ENCODE measurements around the gene ZBTB40.

Gene ZBTB40

GRCh38 chr1:22535399-22535798, 83.7 kb downstream of the ZBTB40 start:
- Histone ChIP-seq H3K27me3 (replicated peaks; ENCODE audit: control insufficient read depth, insufficient read depth, low read length, poor library complexity, severe bottlenecking) (no peaks in the 10 kb centered on the region), H3K27ac (ENCODE audit: insufficient read depth, low read length, poor library complexity, severe bottlenecking) (no peak overlapping the region), H3K9me3 (ENCODE audit: control insufficient read depth, low read length) (no peaks in the 10 kb centered on the region), H3K36me3 (ENCODE audit: control insufficient read depth, insufficient read depth, low read length) (no peaks in the 10 kb centered on the region), H3K4me1 (ENCODE audit: control insufficient read depth, insufficient read depth, low read length, poor library complexity, severe bottlenecking) (no peaks in the 10 kb centered on the region), H3K4me3 (ENCODE audit: insufficient read depth, low read depth, low read length, poor library complexity, severe bottlenecking) (no peak overlapping the region)
- DNase-seq: no peak

- H3K27me3 ChIP-seq (replicated peaks; ENCODE audit: control insufficient read depth, insufficient read depth, low read length, poor library complexity, severe bottlenecking): no peaks in the 10 kb centered on the region
- no peaks in the 10 kb centered on the region for H3K4me1 ChIP-seq (ENCODE audit: control insufficient read depth, insufficient read depth, low read length, poor library complexity, severe bottlenecking)
- H3K27ac ChIP-seq (ENCODE audit: insufficient read depth, low read length, poor library complexity, severe bottlenecking): no peak overlapping the region
- H3K4me3 ChIP-seq (ENCODE audit: insufficient read depth, low read depth, low read length, poor library complexity, severe bottlenecking): no peak overlapping the region
- no peak for DNase-seq
- no peaks in the 10 kb centered on the region for H3K36me3 ChIP-seq (ENCODE audit: control insufficient read depth, insufficient read depth, low read length)
- no peaks in the 10 kb centered on the region for H3K9me3 ChIP-seq (ENCODE audit: control insufficient read depth, low read length)
Measured at GRCh38 chr1:22536506-22536905, 84.9 kb downstream of the ZBTB40 start.

GRCh38 chr1:22537441-22538139, 85.9 kb downstream of the ZBTB40 start:
- Histone ChIP-seq H3K9me3 (ENCODE audit: control insufficient read depth, low read length) (no peaks in the 10 kb centered on the region), H3K27ac (ENCODE audit: insufficient read depth, low read length, poor library complexity, severe bottlenecking) (no peak overlapping the region), H3K36me3 (ENCODE audit: control insufficient read depth, insufficient read depth, low read length) (no peaks in the 10 kb centered on the region), H3K4me3 (ENCODE audit: insufficient read depth, low read depth, low read length, poor library complexity, severe bottlenecking) (no peak overlapping the region), H3K4me1 (ENCODE audit: control insufficient read depth, insufficient read depth, low read length, poor library complexity, severe bottlenecking) (no peaks in the 10 kb centered on the region), H3K27me3 (replicated peaks; ENCODE audit: control insufficient read depth, insufficient read depth, low read length, poor library complexity, severe bottlenecking) (no peaks in the 10 kb centered on the region)
- DNase-seq: no peak

GRCh38 chr1:22539510-22540118, 88.0 kb downstream of the ZBTB40 start:
- DNase-seq: no peak
- H3K4me1 ChIP-seq (ENCODE audit: control insufficient read depth, insufficient read depth, low read length, poor library complexity, severe bottlenecking): no peaks in the 10 kb centered on the region
- H3K36me3 ChIP-seq (ENCODE audit: control insufficient read depth, insufficient read depth, low read length): no peaks in the 10 kb centered on the region
- H3K27me3 ChIP-seq (replicated peaks; ENCODE audit: control insufficient read depth, insufficient read depth, low read length, poor library complexity, severe bottlenecking): no peaks in the 10 kb centered on the region
- no peaks in the 10 kb centered on the region for H3K9me3 ChIP-seq (ENCODE audit: control insufficient read depth, low read length)
- H3K27ac ChIP-seq (ENCODE audit: insufficient read depth, low read length, poor library complexity, severe bottlenecking): no peak overlapping the region
- H3K4me3 ChIP-seq (ENCODE audit: insufficient read depth, low read depth, low read length, poor library complexity, severe bottlenecking): no peak overlapping the region

GRCh38 chr1:22540337-22540736, 88.7 kb downstream of the ZBTB40 start:
- H3K36me3 ChIP-seq (ENCODE audit: control insufficient read depth, insufficient read depth, low read length): no peaks in the 10 kb centered on the region
- H3K27ac ChIP-seq (ENCODE audit: insufficient read depth, low read length, poor library complexity, severe bottlenecking): no peak overlapping the region
- no peaks in the 10 kb centered on the region for H3K27me3 ChIP-seq (replicated peaks; ENCODE audit: control insufficient read depth, insufficient read depth, low read length, poor library complexity, severe bottlenecking)
- no peak for DNase-seq
- no peaks in the 10 kb centered on the region for H3K4me1 ChIP-seq (ENCODE audit: control insufficient read depth, insufficient read depth, low read length, poor library complexity, severe bottlenecking)
- H3K4me3 ChIP-seq (ENCODE audit: insufficient read depth, low read depth, low read length, poor library complexity, severe bottlenecking): no peak overlapping the region
- H3K9me3 ChIP-seq (ENCODE audit: control insufficient read depth, low read length): no peaks in the 10 kb centered on the region

GRCh38 chr1:22542886-22543285, 91.2 kb downstream of the ZBTB40 start:
- Histone ChIP-seq H3K4me3 (ENCODE audit: insufficient read depth, low read depth, low read length, poor library complexity, severe bottlenecking) (no peak overlapping the region), H3K27me3 (replicated peaks; ENCODE audit: control insufficient read depth, insufficient read depth, low read length, poor library complexity, severe bottlenecking) (no peaks in the 10 kb centered on the region), H3K4me1 (ENCODE audit: control insufficient read depth, insufficient read depth, low read length, poor library complexity, severe bottlenecking) (no peaks in the 10 kb centered on the region), H3K9me3 (ENCODE audit: control insufficient read depth, low read length) (no peaks in the 10 kb centered on the region), H3K36me3 (ENCODE audit: control insufficient read depth, insufficient read depth, low read length) (no peaks in the 10 kb centered on the region), H3K27ac (ENCODE audit: insufficient read depth, low read length, poor library complexity, severe bottlenecking) (no peak overlapping the region)
- DNase-seq: no peak

GRCh38 chr1:22543679-22544078, 92.0 kb downstream of the ZBTB40 start:
- Histone ChIP-seq H3K4me3 (ENCODE audit: insufficient read depth, low read depth, low read length, poor library complexity, severe bottlenecking) (no peak overlapping the region), H3K9me3 (ENCODE audit: control insufficient read depth, low read length) (no peaks in the 10 kb centered on the region), H3K27ac (ENCODE audit: insufficient read depth, low read length, poor library complexity, severe bottlenecking) (no peak overlapping the region), H3K27me3 (replicated peaks; ENCODE audit: control insufficient read depth, insufficient read depth, low read length, poor library complexity, severe bottlenecking) (no peaks in the 10 kb centered on the region), H3K36me3 (ENCODE audit: control insufficient read depth, insufficient read depth, low read length) (no peaks in the 10 kb centered on the region), H3K4me1 (ENCODE audit: control insufficient read depth, insufficient read depth, low read length, poor library complexity, severe bottlenecking) (no peaks in the 10 kb centered on the region)
- no peak for DNase-seq

GRCh38 chr1:22544606-22545005, 93.0 kb downstream of the ZBTB40 start:
- Histone ChIP-seq H3K4me3 (ENCODE audit: insufficient read depth, low read depth, low read length, poor library complexity, severe bottlenecking) (no peak overlapping the region), H3K27me3 (replicated peaks; ENCODE audit: control insufficient read depth, insufficient read depth, low read length, poor library complexity, severe bottlenecking) (no peaks in the 10 kb centered on the region), H3K27ac (ENCODE audit: insufficient read depth, low read length, poor library complexity, severe bottlenecking) (no peak overlapping the region), H3K9me3 (ENCODE audit: control insufficient read depth, low read length) (no peaks in the 10 kb centered on the region), H3K4me1 (ENCODE audit: control insufficient read depth, insufficient read depth, low read length, poor library complexity, severe bottlenecking) (no peaks in the 10 kb centered on the region), H3K36me3 (ENCODE audit: control insufficient read depth, insufficient read depth, low read length) (no peaks in the 10 kb centered on the region)
- no peak for DNase-seq

- Histone ChIP-seq H3K4me3 (ENCODE audit: insufficient read depth, low read depth, low read length, poor library complexity, severe bottlenecking) (no peak overlapping the region), H3K27me3 (replicated peaks; ENCODE audit: control insufficient read depth, insufficient read depth, low read length, poor library complexity, severe bottlenecking) (no peaks in the 10 kb centered on the region), H3K9me3 (ENCODE audit: control insufficient read depth, low read length) (no peaks in the 10 kb centered on the region), H3K4me1 (ENCODE audit: control insufficient read depth, insufficient read depth, low read length, poor library complexity, severe bottlenecking) (no peaks in the 10 kb centered on the region), H3K27ac (ENCODE audit: insufficient read depth, low read length, poor library complexity, severe bottlenecking) (no peak overlapping the region), H3K36me3 (ENCODE audit: control insufficient read depth, insufficient read depth, low read length) (no peaks in the 10 kb centered on the region)
- DNase-seq: no peak
Measured at GRCh38 chr1:22545141-22545540, 93.5 kb downstream of the ZBTB40 start.

GRCh38 chr1:22547186-22547817, 95.7 kb downstream of the ZBTB40 start:
- Histone ChIP-seq H3K4me1 (ENCODE audit: control insufficient read depth, insufficient read depth, low read length, poor library complexity, severe bottlenecking) (no peaks in the 10 kb centered on the region), H3K27me3 (replicated peaks; ENCODE audit: control insufficient read depth, insufficient read depth, low read length, poor library complexity, severe bottlenecking) (no peaks in the 10 kb centered on the region), H3K4me3 (ENCODE audit: insufficient read depth, low read depth, low read length, poor library complexity, severe bottlenecking) (no peak overlapping the region), H3K9me3 (ENCODE audit: control insufficient read depth, low read length) (no peaks in the 10 kb centered on the region), H3K27ac (ENCODE audit: insufficient read depth, low read length, poor library complexity, severe bottlenecking) (no peak overlapping the region), H3K36me3 (ENCODE audit: control insufficient read depth, insufficient read depth, low read length) (no peaks in the 10 kb centered on the region)
- DNase-seq: no peak
